HG03103 (cell line): Measurements from ENCODE around the gene ZBBX.
"Not testable (repeated sequence)": the region's sequence is repeated elsewhere in the genome, so short reads cannot be mapped to it uniquely, and the experiment has no call there.

Source experiments
- ATAC-seq: cut with Tn5 transposase; IDR thresholded peaks from one replicate; pipeline ENCODE4 v1.9.1; 2021; ENCODE audit warnings: low read depth; ENCODE audit not compliant: unreplicated experiment

ZBBX gene, protein sequence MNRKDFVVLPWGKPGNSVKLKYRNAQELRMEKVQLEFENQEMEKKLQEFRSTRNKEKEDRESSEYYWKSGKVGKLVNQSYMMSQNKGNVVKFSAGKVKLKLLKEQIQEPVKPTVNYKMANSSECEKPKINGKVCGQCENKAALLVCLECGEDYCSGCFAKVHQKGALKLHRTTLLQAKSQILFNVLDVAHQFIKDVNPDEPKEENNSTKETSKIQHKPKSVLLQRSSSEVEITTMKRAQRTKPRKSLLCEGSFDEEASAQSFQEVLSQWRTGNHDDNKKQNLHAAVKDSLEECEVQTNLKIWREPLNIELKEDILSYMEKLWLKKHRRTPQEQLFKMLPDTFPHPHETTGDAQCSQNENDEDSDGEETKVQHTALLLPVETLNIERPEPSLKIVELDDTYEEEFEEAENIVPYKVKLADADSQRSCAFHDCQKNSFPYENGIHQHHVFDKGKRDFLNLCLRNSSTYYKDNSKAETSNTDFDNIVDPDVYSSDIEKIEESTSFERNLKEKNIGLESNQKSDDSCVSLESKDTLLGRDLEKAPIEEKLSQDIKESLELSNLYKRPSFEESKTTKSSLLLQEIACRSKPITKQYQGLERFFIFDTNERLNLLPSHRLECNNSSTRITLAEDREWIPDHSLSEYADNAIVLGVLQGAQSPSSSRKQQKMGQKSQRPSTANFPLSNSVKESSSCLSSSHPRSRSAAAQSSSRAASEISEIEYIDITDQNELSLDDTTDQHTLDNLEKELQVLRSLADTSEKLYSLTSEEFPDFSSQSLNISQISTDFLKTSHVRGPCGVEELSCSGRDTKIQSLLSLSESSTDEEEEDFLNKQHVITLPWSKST

DNA sequence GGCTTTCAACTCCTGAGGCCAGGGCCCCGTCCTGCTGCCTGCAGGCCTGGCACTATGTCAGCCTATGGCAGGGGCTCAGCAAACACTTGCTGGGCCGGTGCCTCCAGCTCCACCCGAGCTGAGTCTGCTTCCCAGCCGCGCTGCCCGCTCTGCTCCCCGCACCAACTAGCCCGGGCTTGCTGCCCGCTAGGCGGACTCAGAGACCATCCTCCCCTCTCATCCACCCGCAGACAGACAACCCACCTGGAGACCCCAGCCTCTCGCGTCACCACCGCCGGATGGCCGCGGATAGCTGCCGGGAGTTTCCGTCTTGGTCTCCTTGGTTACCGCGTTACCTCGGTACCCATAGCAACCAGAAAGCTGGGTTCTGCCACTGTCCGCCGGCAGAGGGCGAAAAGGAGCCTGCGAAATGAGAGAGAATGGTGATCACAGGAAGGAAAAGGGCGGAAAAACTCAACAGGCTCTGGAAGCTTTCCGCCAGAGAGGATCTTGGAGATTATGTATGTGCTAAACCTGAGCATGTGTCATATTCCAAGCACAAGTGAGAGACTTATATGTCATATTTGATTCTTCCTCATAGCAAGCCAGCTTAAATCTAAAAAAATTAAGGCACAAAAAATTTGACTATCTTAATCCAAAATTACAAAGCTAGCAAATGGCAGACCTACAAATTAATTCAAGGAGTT is at the start of gene ZBBX:
Gene ZBBX (minus strand): TSS at position 294 of the 686 bp plus-strand sequence. CDS start 7,396 bp downstream, outside the sequence.
- peak; percentile 100 for ATAC-seq

- not testable (repeated sequence) for ATAC-seq
Measured at GRCh38 chr3:167426962-167427361, 46.9 kb upstream of the ZBBX start.

- not testable (repeated sequence) for ATAC-seq
Measured at GRCh38 chr3:167422396-167422795, 42.3 kb upstream of the ZBBX start.

DNA sequence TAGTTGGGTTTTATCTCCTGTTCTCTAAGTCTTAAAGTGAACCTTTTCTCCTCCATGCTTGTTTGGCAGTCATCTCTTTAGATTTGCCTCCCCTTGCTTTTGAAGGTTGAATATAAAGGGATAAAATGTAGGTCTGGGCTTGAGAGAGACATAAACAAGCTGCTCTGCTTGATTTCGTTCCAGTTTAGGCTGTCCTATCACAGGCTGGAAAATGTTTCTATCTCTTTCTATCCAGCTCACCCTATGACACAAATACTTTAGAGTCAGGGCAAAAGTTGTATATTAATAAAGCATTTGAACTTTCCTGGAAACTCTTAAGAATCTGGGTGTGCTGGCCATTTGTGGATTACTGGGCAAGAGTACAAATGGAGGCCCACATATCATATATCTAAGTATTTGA is 29.5 kb upstream of the ZBBX start:
- ATAC-seq, result no peak

- ATAC-seq, result no peak
Measured at GRCh38 chr3:167406876-167407492, 26.9 kb upstream of the ZBBX start.

DNA sequence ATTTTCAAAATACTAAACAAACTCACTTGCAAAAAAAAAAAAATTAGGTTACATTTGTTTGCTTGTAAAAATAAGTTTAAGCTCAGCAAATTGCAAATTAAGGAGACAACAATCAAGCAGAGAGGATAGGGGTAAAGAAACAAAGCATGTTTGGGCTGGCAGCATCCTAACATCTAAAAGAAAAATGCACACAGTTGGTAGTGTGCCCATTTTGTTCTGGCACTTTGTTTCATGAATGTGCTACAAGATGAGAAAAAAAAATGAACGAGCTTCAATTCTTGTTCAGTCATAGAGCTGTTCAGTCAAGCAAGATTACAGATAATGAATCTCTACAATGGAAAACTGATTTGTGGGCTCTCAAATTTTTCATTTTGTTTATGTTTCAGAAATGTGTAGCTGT is 17.7 kb upstream of the ZBBX start:
- ATAC-seq, result no peak

GRCh38 chr3:167396075-167396474 is 16.0 kb upstream of the ZBBX start:
- ATAC-seq, result no peak

GRCh38 chr3:167394003-167394402 is 13.9 kb upstream of the ZBBX start:
- ATAC-seq, result no peak

GRCh38 chr3:167382155-167382554 is 2.1 kb upstream of the ZBBX start:
- no peak for ATAC-seq

- ATAC-seq, result no peak
Measured at GRCh38 chr3:167375478-167375877, 4.6 kb downstream of the ZBBX start.

- ATAC-seq, result no peak
Measured at GRCh38 chr3:167372138-167372537, 8.0 kb downstream of the ZBBX start.

GRCh38 chr3:167361948-167362347 is 18.1 kb downstream of the ZBBX start:
- no peak for ATAC-seq

GRCh38 chr3:167361306-167361705 is 18.8 kb downstream of the ZBBX start:
- ATAC-seq, result no peak

GRCh38 chr3:167355446-167355845 is 24.7 kb downstream of the ZBBX start:
- no peak for ATAC-seq

GRCh38 chr3:167354751-167355150 is 25.3 kb downstream of the ZBBX start:
- no peak for ATAC-seq

- peak; percentile 57 for ATAC-seq
Measured at GRCh38 chr3:167350245-167350862, 29.7 kb downstream of the ZBBX start.

DNA sequence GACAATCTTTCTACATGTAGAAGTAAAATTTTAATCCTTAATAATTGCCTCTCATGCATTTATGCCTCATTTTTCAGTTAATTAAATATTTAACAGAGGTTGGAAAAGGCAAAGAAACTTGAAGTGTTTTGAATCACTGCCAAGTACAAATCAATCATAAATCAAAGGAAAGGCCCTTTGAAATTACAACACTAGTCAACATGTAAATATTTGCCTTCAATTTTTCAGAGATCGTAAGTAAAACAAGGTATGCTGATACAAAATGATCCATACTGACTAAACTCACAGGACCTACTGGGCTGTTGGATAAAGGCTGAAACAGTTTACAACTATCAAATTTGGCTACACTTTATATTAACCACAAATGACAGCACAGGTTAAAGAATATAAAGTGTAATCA is 33.9 kb downstream of the ZBBX start:
- no peak for ATAC-seq

GRCh38 chr3:167330993-167331785 is 48.9 kb downstream of the ZBBX start:
- no peak for ATAC-seq

DNA sequence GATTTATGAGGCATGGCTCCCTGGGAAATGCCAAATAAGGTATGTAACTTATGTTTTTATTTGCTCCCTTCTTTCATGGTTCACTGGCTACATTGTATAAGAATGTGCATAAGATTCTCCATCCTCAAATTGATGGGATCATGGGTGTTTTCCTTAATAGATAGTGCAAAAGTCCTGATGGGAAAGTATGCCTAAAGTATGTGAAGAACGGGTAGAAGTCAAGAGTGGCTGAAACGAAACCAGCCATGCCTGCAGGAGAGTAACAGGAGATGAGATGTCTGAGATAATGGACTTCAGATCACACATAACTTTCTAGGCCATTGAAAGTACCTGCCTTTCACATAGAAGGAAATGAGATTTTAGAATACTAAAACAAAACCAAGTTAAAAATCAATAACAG is 56.5 kb downstream of the ZBBX start:
- ATAC-seq, result no peak
